HUES48 (cell line): ENCODE data around the gene SNX20.

Source experiments
- H3K27ac ChIP-seq: one replicate; pipeline ENCODE4 v1.7.0; 2013; ENCODE audit warnings: low read depth, low read length, inconsistent platforms
- H3K27me3 ChIP-seq: 2 replicates; pipeline ENCODE4 v1.6.1; 2013; ENCODE audit warnings: mild to moderate bottlenecking, low read length; ENCODE audit not compliant: control insufficient read depth, insufficient read depth
- H3K36me3 ChIP-seq: 2 replicates; pipeline ENCODE4 v1.6.1; 2013; ENCODE audit warnings: low read length; ENCODE audit not compliant: control insufficient read depth, insufficient read depth
- H3K4me1 ChIP-seq: 2 replicates; pipeline ENCODE4 v1.6.1; 2013; ENCODE audit warnings: mild to moderate bottlenecking, low read length; ENCODE audit not compliant: control insufficient read depth, insufficient read depth
- H3K4me3 ChIP-seq: 2 replicates; pipeline ENCODE4 v1.5.1; 2013; ENCODE audit warnings: mild to moderate bottlenecking, low read depth, low read length
- H3K9ac ChIP-seq: 2 replicates; pipeline ENCODE4 v1.6.1; 2013; ENCODE audit warnings: mild to moderate bottlenecking, low read depth, low read length, moderate library complexity
- H3K9me3 ChIP-seq: 2 replicates; pipeline ENCODE4 v1.6.1; 2013; ENCODE audit warnings: low read length; ENCODE audit not compliant: control insufficient read depth, insufficient read depth

Gene SNX20

DNA sequence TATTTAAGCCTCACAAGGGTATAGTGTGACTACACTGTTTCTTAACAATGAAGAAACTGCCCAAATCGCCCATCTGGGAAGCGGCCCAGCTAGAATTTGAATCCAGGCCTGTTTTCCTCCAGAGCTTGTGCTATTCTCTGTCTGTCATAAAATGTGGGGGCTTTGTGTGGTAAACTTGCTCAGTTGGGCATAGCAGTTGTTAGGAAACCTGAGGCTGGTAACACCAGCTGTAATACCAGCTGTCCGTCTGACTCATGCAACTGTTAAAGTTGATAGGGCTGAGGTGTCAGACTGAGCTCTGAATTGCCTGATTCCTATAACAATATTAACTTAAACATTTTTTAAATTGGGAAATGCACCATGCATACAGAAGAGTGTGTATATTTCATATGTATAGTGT, 21.6 kb upstream of the SNX20 start:
- Histone ChIP-seq H3K4me1 (no peaks in the 10 kb centered on the region), H3K9ac (no peak overlapping the region), H3K36me3 (no peaks in the 10 kb centered on the region), H3K27ac (no peak overlapping the region), H3K27me3 (no peaks in the 10 kb centered on the region), H3K9me3 (peaks cover 13% of the 10 kb centered on the region; the same call in 1 of the 2 replicates), H3K4me3 (no peak overlapping the region)

GRCh38 chr16:50699326-50700159, 18.4 kb upstream of the SNX20 start:
- Histone ChIP-seq H3K4me3 (no peak overlapping the region), H3K36me3 (no peaks in the 10 kb centered on the region), H3K27me3 (peaks cover 3% of the 10 kb centered on the region), H3K4me1 (no peaks in the 10 kb centered on the region), H3K9me3 (peaks cover 7% of the 10 kb centered on the region; the same call in 1 of the 2 replicates), H3K9ac (no peak overlapping the region), H3K27ac (no peak overlapping the region)

DNA sequence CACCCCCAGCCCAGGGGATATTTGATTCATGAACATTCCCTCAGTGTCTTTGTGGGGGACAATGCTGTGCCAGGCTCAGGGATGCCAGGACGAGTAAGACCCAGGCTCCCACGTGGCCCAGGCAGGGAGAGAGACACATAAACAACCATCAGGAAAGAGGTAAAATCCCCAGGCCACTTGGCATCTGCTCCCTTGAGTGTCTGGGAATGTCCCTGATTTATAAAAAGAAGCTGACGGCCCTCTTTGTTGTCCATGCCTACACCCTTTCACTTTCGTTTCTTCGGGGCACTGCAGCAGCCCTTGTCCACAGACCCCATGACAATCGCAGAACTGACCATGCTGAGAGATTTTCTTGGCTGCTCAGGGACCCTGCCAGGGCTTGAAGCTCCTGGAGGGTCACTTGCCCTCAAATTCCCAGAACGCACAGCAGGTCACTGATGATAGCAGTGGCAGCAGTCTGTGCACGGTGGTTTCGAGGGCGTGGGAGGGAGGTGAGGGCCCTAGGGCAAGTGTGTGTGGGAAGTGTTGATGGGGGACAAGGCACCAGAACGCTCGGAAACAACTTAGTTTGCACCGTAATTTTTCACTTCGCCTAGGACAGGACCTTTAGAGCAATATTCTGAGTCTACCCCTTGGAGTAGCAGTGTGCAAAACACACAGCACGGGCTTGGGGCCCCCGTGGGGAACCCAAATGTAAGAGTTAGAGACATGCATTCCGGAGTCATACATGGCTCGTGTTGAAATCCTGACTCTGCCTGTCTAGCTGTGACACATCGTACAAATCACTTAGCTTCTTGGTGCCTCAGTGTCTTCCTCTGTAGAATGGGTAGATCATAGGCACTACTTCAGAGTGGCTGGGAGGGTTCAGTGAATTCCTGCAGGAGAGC, 17.0 kb upstream of the SNX20 start:
- H3K9ac ChIP-seq: no peak overlapping the region
- no peaks in the 10 kb centered on the region for H3K9me3 ChIP-seq
- no peak overlapping the region for H3K4me3 ChIP-seq
- no peaks in the 10 kb centered on the region for H3K4me1 ChIP-seq
- H3K27ac ChIP-seq: no peak overlapping the region
- H3K27me3 ChIP-seq: peaks cover 16% of the 10 kb centered on the region
- H3K36me3 ChIP-seq: no peaks in the 10 kb centered on the region

- peaks cover 23% of the 10 kb centered on the region for H3K27me3 ChIP-seq
- no peaks in the 10 kb centered on the region for H3K4me1 ChIP-seq
- H3K27ac ChIP-seq: no peak overlapping the region
- no peaks in the 10 kb centered on the region for H3K9me3 ChIP-seq
- H3K36me3 ChIP-seq: no peaks in the 10 kb centered on the region
- no peak overlapping the region for H3K4me3 ChIP-seq
- H3K9ac ChIP-seq: no peak overlapping the region
Observed at GRCh38 chr16:50697421-50697715, 16.3 kb upstream of the SNX20 start.

GRCh38 chr16:50696575-50697420, 15.7 kb upstream of the SNX20 start:
- no peaks in the 10 kb centered on the region for H3K9me3 ChIP-seq
- H3K36me3 ChIP-seq: no peaks in the 10 kb centered on the region
- H3K27me3 ChIP-seq: peaks cover 26% of the 10 kb centered on the region
- H3K4me1 ChIP-seq: no peaks in the 10 kb centered on the region
- H3K9ac ChIP-seq: no peak overlapping the region
- no peak overlapping the region for H3K4me3 ChIP-seq
- no peak overlapping the region for H3K27ac ChIP-seq

DNA sequence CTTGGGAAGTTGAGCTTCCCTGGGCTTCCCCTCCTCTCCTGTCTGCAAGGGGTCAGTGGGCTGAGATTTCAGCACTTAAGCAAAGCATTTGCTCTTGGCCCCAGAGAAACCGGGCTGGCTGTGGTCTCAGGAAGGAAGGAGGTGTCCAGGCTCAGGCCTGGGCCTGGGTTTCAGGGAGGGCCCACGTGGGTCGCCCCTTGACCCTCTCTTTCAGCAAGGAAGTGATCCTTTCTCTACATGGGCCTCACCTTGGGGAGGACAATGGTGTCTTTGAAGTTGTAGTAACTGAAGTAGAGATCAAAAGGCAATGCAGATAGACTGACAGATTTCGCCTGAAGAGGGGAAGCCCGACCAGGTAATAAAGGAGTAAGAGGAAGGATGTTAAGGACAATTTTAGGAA, 15.0 kb upstream of the SNX20 start:
- Histone ChIP-seq H3K9ac (no peak overlapping the region), H3K9me3 (no peaks in the 10 kb centered on the region), H3K27ac (no peak overlapping the region), H3K36me3 (no peaks in the 10 kb centered on the region), H3K4me3 (no peak overlapping the region), H3K27me3 (peaks cover 26% of the 10 kb centered on the region), H3K4me1 (no peaks in the 10 kb centered on the region)

DNA sequence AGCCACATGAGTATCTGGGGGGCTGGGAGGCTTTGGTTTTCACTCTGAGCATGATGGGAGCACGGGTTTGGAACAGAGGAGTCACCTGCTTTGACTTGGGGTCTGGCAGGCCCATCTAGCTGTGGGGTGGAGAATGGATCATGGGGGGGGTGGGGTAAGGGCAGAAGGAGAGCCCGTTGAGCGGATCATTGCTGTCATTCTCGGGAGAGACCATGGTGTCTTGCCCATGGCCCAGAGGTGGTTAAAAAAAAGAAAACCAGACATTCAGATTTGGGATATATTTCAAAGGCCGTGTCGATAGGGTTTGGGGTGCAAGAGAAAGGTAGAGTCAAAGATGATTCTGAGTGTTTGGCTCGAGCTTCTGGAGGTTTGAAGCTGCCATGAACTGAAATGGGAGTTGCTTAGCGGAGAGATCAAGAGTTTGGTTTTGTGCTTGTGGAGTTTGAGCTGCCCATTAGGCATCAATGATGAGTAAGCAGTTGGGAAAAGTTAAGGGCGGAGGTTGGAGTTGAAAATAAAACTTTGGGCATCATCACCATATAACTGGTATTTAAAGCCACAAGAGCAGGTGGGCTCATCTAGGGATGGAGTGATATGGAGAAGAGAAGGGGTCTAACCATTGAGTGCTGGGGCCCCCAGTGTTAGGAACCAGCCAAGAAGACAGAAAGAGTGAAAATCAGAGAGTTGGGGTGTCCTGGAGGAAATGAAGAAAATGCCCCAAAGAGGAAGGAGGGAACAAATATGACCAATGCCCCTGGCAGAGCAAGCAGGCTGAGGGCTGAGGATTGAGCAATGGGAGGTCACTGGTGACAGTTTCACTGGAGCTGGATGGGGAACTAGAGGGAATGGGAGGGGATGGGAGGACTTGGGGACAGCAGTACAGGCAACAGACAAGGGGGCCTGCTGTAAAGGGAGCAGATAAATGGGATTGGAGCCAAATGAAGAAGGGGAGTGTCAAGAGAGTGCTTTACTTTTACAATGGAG, 14.2 kb upstream of the SNX20 start:
- Histone ChIP-seq H3K27ac (no peak overlapping the region), H3K9ac (no peak overlapping the region)

DNA sequence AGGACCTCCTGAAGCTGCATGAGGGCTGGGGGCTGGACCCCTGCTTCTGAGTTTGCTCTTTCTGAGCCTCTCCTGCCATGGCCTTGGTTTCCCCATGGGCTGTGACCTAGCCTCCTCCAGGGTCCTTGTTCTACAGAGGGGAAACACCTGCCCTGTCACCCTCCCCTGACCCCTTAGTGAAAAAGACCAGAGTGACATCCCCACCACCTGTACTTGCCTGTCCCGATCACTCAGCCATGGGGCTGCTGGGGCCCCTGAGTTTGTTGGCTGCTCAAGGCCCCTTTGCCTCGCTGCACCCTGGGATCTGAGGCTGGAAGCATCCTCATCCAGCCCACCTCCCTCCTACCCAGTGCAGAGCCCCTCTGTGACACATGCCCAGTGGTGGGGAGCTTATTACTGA, 13.1 kb upstream of the SNX20 start:
- Histone ChIP-seq H3K9ac (no peak overlapping the region), H3K36me3 (no peaks in the 10 kb centered on the region), H3K9me3 (no peaks in the 10 kb centered on the region), H3K27me3 (peaks cover 26% of the 10 kb centered on the region), H3K27ac (no peak overlapping the region), H3K4me3 (no peak overlapping the region), H3K4me1 (no peaks in the 10 kb centered on the region)

More for the DNA sequence above, 14.2 kb upstream of the SNX20 start:
- Histone ChIP-seq H3K4me3 (no peak overlapping the region), H3K36me3 (no peaks in the 10 kb centered on the region), H3K4me1 (no peaks in the 10 kb centered on the region), H3K27me3 (peaks cover 26% of the 10 kb centered on the region), H3K9me3 (no peaks in the 10 kb centered on the region)

DNA sequence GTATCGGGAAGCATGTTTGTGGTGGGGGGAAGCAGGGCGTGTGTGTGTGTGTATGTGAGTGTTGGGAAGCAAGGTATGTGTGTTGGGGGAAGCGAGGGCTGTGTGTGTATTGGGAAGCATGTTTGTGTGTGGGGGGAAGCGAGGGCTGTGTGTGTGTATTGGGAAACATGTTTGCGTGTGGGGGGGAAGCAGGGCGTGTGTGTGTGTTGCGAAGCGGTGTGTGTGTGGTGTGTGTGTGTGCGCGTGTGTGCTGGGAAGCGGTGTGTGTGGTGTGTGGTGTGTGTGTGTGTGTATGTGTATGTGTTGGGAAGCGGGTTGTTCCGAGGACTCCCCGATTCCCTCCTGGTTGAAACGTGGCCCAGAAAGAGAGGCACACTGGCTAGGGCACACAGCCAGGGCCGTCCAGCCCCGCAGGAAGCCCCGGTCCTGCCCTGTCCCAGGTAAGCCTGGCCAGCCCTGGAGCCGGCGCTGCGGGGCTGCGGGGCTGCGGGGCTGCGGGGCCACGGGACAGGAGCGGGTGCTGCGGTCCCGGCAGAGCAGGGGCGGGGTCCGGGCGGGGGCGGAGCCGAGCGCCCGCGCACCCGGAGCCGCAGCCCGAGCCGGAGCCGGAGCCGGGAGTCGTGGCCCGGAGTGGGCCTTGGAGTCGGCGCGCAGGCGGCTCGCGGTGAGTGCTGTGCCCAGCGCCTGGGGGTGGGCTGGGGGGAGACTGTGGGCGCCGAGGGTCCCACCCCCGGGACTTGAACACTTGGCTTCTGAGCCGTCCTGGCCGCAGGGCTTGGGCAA, 12.1 kb upstream of the SNX20 start, which contains the start of gene NOD2:
TSS of gene NOD2 (plus strand) at position 608 of the 783 bp plus-strand sequence. CDS start 5,890 bp downstream, outside the sequence.
- H3K36me3 ChIP-seq: no peaks in the 10 kb centered on the region
- no peak within 1 kb of the TSS for H3K9ac ChIP-seq
- no peaks in the 10 kb centered on the region for H3K9me3 ChIP-seq
- peak within 1 kb of the TSS; percentile 61 for H3K4me3 ChIP-seq
- no peaks in the 10 kb centered on the region for H3K4me1 ChIP-seq
- peaks cover 26% of the 10 kb centered on the region for H3K27me3 ChIP-seq
- H3K27ac ChIP-seq: no peak within 1 kb of the TSS
